Measurements from ENCODE around the gene SLC51B.
"Not testable (repeated sequence)": the region's sequence is repeated elsewhere in the genome, so short reads cannot be mapped to it uniquely, and the experiment has no call there.

The SLC51B gene

DNA sequence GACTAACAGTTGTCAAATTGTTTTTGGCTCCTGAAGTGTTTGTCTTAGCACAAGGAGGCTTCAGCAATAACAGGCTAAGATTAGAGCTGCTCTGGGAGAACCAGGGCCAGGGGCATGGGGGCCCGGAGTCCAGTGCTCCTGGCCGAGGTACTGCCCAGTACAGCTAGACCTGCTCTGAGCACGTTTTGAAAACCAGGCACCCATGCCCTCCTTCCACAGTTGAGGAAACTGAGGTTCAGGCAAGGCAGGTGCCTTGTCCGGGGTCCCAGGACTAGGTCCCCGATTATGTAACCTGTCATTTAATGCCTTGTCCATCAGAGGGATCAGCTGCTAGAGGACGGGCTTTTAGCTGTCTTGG is 50.5 kb downstream of the SLC51B start:
- no peak overlapping the region for H3K4me3 Mint-ChIP-seq

DNA sequence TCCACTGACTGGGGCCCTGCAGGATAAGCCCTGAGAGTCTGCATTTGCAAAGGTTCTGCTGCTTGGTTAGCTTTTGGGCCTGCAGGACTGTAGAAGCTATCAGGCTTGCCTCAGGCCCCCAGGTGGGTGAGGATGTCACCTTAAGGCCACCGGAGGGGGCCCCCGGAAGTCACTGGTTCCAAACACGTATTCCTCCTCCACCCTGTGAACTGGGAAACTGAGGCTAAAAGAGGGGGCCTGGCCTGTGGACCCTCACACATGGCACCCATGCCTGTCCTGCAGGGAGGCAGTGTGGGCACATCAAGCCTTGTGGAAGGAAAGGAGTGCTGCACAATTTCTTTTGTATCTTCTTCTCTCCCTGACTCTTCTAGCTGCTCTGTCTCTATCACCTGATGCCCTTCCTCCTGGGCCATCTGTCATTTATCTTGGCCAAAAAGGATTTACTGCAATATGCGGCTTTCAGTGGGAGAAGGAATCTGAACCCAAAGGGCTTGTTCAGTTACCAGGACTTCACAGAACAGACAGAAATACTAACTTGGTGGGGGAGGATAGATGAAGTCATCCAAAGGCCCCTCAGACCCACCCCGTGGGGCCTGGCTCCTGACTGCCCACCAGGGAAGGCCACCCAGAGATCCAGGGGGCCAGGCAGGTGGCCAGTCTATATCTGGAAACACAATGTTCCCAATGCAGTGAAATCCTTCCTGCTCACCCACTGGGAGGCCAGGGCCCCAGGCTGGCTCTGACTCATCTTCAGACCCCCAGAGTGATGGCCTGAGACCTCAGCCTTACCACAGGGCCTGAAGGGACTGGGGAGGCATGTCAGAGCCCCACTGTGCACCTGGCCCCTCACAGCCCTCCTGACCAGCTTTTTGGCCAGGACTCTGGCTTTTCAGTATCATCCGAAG is 51.5 kb downstream of the SLC51B start:
- H3K4me3 Mint-ChIP-seq = no peak overlapping the region
- peaks cover 14% of the 10 kb centered on the region for H3K36me3 Mint-ChIP-seq
- H3K27ac Mint-ChIP-seq = no peak overlapping the region

More for the DNA sequence above, 50.5 kb downstream of the SLC51B start:
- no peaks in the 10 kb centered on the region for H3K4me1 Mint-ChIP-seq
- H3K27ac Mint-ChIP-seq = no peak overlapping the region
- H3K36me3 Mint-ChIP-seq = peaks cover 10% of the 10 kb centered on the region
- no peaks in the 10 kb centered on the region for H3K9me3 Mint-ChIP-seq
- no peaks in the 10 kb centered on the region for H3K27me3 Mint-ChIP-seq

DNA sequence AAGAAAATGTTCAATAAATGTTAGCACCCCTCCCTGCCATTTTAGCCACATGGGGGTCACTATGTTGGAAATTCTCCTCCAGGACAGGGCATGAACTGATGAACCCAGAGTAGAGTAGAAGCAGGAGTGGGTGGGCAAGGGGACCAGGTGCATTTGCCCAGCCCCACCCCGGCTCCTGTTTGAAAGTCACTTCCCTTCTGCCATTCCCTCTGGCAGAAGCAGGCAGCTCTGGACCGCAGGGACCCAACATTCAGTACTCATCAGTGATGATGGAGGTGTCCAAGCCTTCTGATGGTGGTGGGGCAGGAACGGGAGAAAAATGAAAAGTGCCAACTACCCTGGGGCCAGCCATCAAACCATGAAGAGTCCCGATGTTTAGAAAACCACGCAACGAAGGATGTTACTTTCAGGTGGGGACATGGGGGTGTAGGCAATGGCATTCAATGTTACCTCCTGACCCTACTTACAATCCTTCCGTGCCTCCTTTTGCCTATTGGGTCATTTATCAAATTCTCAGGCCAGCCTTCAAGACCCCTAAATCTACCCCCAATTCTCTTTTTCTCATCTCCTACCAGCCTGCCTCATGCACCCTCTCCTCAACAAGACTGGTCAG is 52.6 kb downstream of the SLC51B start:
- H3K9me3 Mint-ChIP-seq = no peaks in the 10 kb centered on the region
- no peaks in the 10 kb centered on the region for H3K27me3 Mint-ChIP-seq
- H3K27ac Mint-ChIP-seq = peak overlapping the region; percentile 56
- no peak overlapping the region for H3K4me3 Mint-ChIP-seq
- peaks cover 4% of the 10 kb centered on the region for H3K4me1 Mint-ChIP-seq
- H3K36me3 Mint-ChIP-seq = peaks cover 15% of the 10 kb centered on the region

More for the DNA sequence above, 51.5 kb downstream of the SLC51B start:
- Mint-ChIP-seq H3K27me3 (no peaks in the 10 kb centered on the region), H3K4me1 (peaks cover 3% of the 10 kb centered on the region), H3K9me3 (no peaks in the 10 kb centered on the region)

GRCh38 chr15:65099336-65099735 is 54.1 kb downstream of the SLC51B start:
- Mint-ChIP-seq H3K27me3 (no peaks in the 10 kb centered on the region), H3K36me3 (peaks cover 15% of the 10 kb centered on the region), H3K27ac (no peak overlapping the region), H3K4me3 (no peak overlapping the region), H3K9me3 (no peaks in the 10 kb centered on the region), H3K4me1 (peaks cover 4% of the 10 kb centered on the region)

GRCh38 chr15:65099801-65100200 is 54.6 kb downstream of the SLC51B start:
- H3K9me3 Mint-ChIP-seq, H3K4me1 Mint-ChIP-seq, H3K27me3 Mint-ChIP-seq, H3K27ac Mint-ChIP-seq, H3K4me3 Mint-ChIP-seq: not testable (repeated sequence)
- peaks cover 15% of the 10 kb centered on the region for H3K36me3 Mint-ChIP-seq

DNA sequence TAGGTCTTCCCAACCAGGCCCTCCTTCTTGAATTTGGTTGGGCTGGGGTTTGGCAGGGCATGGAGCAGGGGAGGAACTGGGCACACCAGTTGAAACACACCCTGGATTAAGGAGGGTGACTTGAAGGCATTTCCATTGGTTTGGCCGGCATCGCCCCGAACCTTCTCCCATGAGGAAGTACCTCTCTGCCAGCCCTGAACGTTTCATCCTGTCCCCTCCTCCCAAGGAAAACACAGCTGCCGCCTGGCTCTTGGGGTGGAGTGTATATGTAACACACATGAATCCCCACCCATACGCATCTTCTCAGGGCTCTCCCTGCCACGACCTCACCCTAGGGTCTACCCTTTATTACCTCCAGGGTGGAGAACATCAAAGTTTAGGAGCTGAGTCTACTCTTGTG is 55.3 kb downstream of the SLC51B start:
- no peak overlapping the region for H3K27ac Mint-ChIP-seq
- H3K4me3 Mint-ChIP-seq = no peak overlapping the region
- no peaks in the 10 kb centered on the region for H3K9me3 Mint-ChIP-seq
- no peaks in the 10 kb centered on the region for H3K27me3 Mint-ChIP-seq
- H3K36me3 Mint-ChIP-seq = peaks cover 15% of the 10 kb centered on the region
- H3K4me1 Mint-ChIP-seq = peaks cover 4% of the 10 kb centered on the region

- H3K36me3 Mint-ChIP-seq = peaks cover 18% of the 10 kb centered on the region
- H3K27ac Mint-ChIP-seq = no peak overlapping the region
- H3K27me3 Mint-ChIP-seq = no peaks in the 10 kb centered on the region
- H3K4me1 Mint-ChIP-seq = peaks cover 4% of the 10 kb centered on the region
- H3K4me3 Mint-ChIP-seq = no peak overlapping the region
- no peaks in the 10 kb centered on the region for H3K9me3 Mint-ChIP-seq
Measured at GRCh38 chr15:65101411-65101890, 56.3 kb downstream of the SLC51B start.

DNA sequence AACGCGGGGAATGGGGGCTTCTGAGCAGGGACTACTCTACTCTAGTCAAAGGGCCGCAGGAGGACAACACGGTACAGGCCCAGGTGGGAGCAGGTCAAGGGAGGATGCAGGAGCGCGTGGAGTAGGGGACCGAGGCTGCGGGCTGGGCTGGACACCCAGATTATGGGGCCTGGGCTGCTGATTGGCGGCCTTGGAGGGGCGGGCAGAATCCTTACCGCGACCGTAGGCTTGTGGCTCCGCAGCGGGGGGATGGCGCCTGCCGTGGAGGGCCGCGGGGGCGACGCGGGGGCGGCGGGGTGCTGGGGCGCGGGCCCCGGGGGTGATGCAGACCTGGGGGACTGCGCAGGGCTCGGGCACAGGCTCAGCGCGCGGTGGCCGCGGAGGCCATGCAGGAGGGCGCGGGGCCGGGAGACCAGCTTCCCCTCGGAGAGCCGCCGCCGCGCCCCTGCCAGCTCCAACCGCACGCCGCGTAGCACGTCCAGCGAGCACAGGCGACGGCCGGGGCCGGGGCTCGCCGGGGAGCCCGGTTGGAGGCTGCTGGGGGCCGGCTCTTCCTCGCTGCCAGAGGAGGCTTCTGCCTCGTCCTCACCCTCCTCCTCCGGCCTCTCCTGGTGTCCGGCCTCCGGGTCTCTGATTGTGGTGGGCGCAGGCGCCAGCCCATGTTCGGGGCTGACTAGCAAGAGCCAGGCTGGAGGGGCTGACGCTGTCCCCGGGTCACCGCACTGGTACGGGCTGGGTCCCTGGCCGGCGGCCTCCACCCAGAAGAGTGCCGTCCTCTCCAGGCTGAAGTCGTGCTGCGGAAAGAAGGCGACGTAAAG is 56.9 kb downstream of the SLC51B start:
- peaks cover 4% of the 10 kb centered on the region for H3K4me1 Mint-ChIP-seq
- peaks cover 18% of the 10 kb centered on the region for H3K36me3 Mint-ChIP-seq
- no peak overlapping the region for H3K27ac Mint-ChIP-seq
- no peak overlapping the region for H3K4me3 Mint-ChIP-seq
- H3K9me3 Mint-ChIP-seq = no peaks in the 10 kb centered on the region
- H3K27me3 Mint-ChIP-seq = no peaks in the 10 kb centered on the region

DNA sequence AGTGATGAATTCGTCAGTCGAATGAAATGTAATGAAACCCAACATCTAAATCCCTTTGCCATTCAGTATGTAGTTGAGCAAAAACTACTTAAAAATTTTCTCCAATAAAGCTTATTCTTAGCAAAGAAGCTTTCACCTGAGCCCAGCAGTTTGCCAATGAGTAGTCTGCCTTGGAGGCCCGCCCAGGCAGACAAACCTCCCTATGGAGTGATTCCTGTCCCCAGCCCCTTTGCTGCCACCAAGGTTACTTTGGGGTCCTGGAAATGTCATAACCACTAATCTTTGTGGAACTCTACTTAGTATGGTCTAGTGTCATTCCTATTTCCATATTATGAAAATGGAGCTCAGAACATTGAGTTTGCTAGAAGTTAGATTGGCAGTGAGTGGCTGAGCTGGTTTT is 57.7 kb downstream of the SLC51B start:
- Mint-ChIP-seq H3K27me3 (no peaks in the 10 kb centered on the region), H3K9me3 (no peaks in the 10 kb centered on the region), H3K4me1 (peaks cover 4% of the 10 kb centered on the region), H3K36me3 (peaks cover 19% of the 10 kb centered on the region), H3K4me3 (no peak overlapping the region), H3K27ac (no peak overlapping the region)
